GM23338 (cell line): ENCODE results near the gene ABHD17B. TPM values are rescaled to one million over a fixed set of nuclear protein-coding genes. Genes with fewer than 3 reads are reported as not detected.

Experiments used
- ATAC-seq: fragments of 200-7000 bp; cut with Tn5 transposase; 3 replicates; pipeline ENCODE4 v1.9.1; 2020
- DNase-seq: peaks from one replicate; pipeline ENCODE4 v3.0.0-alpha.2; 2015; ENCODE audit warnings: low spot score
- H2AFZ ChIP-seq: fragments of 200-600 bp; sonication (generic); 2 replicates; pipeline ENCODE4 v1.8.0; 2016; ENCODE audit warnings: antibody characterized with exemption, mild to moderate bottlenecking, moderate library complexity
- H3F3A ChIP-seq: fragments of 200-600 bp; sonication (generic); replicated peaks from 2 replicates; pipeline ENCODE4 v1.8.0; 2017; ENCODE audit warnings: antibody characterized with exemption, mixed run types, low read depth
- H3K27ac ChIP-seq: fragments of 200-600 bp; sonication (generic); 2 replicates; pipeline ENCODE4 v1.6.1; 2016; ENCODE audit warnings: low read depth
- H3K27me3 ChIP-seq: fragments of 200-600 bp; sonication (generic); 2 replicates; pipeline ENCODE4 v1.8.0; 2016; ENCODE audit warnings: mild to moderate bottlenecking, mixed run types, moderate library complexity; ENCODE audit not compliant: insufficient read depth
- H3K36me3 ChIP-seq: fragments of 200-600 bp; sonication (generic); 2 replicates; pipeline ENCODE4 v1.8.0; 2016; ENCODE audit warnings: mild to moderate bottlenecking; ENCODE audit not compliant: insufficient read depth
- H3K4me1 ChIP-seq: fragments of 200-600 bp; sonication (generic); 2 replicates; pipeline ENCODE4 v1.8.0; 2016; ENCODE audit warnings: mild to moderate bottlenecking, moderate library complexity; ENCODE audit not compliant: insufficient read depth
- H3K4me2 ChIP-seq: fragments of 200-600 bp; sonication (generic); 2 replicates; pipeline ENCODE4 v1.7.1; 2017; ENCODE audit warnings: mixed run types
- H3K4me3 ChIP-seq: fragments of 200-600 bp; sonication (generic); 2 replicates; pipeline ENCODE4 v1.6.1; 2016; ENCODE audit warnings: mixed run types
- H3K79me2 ChIP-seq: fragments of 200-600 bp; sonication (generic); replicated peaks from 2 replicates; pipeline ENCODE4 v1.8.0; 2017; ENCODE audit warnings: mild to moderate bottlenecking; ENCODE audit not compliant: insufficient read depth
- H3K9me2 ChIP-seq: fragments of 200-600 bp; sonication (generic); 2 replicates; pipeline ENCODE4 v1.8.0; 2017; ENCODE audit not compliant: insufficient read depth
- H4K20me1 ChIP-seq: fragments of 200-600 bp; sonication (generic); replicated peaks from 2 replicates; pipeline ENCODE4 v1.8.0; 2017; ENCODE audit warnings: mild to moderate bottlenecking; ENCODE audit not compliant: insufficient read depth
- H3K27ac Mint-ChIP-seq: 2 replicates; pipeline ENCODE4 v1.8.0; 2020; ENCODE audit warnings: inconsistent platforms, mild to moderate bottlenecking, moderate library complexity, mixed read lengths
- H3K27me3 Mint-ChIP-seq: 3 replicates; pipeline ENCODE4 v1.8.0; 2022; ENCODE audit warnings: low read depth, mild to moderate bottlenecking, moderate library complexity, mixed read lengths, inconsistent platforms; ENCODE audit not compliant: insufficient read depth, poor library complexity
- H3K36me3 Mint-ChIP-seq: 3 replicates; pipeline ENCODE4 v1.8.0; 2021; ENCODE audit warnings: low read depth, mild to moderate bottlenecking, inconsistent platforms, moderate library complexity, mixed read lengths
- H3K4me1 Mint-ChIP-seq: 3 replicates; pipeline ENCODE4 v1.8.0; 2020; ENCODE audit warnings: mild to moderate bottlenecking, inconsistent platforms, mixed read lengths
- H3K4me3 Mint-ChIP-seq: 3 replicates; pipeline ENCODE4 v1.8.0; 2021; ENCODE audit warnings: moderate library complexity, mild to moderate bottlenecking, inconsistent platforms, mixed read lengths
- H3K9me3 Mint-ChIP-seq: 3 replicates; pipeline ENCODE4 v1.8.0; 2020; ENCODE audit warnings: moderate library complexity, mild to moderate bottlenecking, inconsistent platforms, mixed read lengths
- EZH2 ChIP-seq: fragments of 200-600 bp; sonication (generic); IDR thresholded peaks from one replicate; pipeline ENCODE4 v1.8.0; 2017; ENCODE audit warnings: antibody characterized with exemption, mild to moderate bottlenecking, low read depth; ENCODE audit not compliant: unreplicated experiment
- EZH2phosphoT487 ChIP-seq: fragments of 200-600 bp; sonication (generic); IDR thresholded peaks from one replicate; pipeline ENCODE4 v1.8.1; 2018; ENCODE audit warnings: antibody characterized with exemption; ENCODE audit not compliant: unreplicated experiment
- JUNB ChIP-seq: IDR thresholded peaks from one replicate; pipeline ENCODE4 v1.6.1; 2016; ENCODE audit warnings: antibody characterized with exemption; ENCODE audit not compliant: unreplicated experiment
- NANOG ChIP-seq: IDR thresholded peaks from 2 replicates; pipeline ENCODE4 v1.6.1; 2016; ENCODE audit warnings: antibody characterized with exemption, borderline replicate concordance
- POLR2AphosphoS5 ChIP-seq: IDR thresholded peaks from 2 replicates; pipeline ENCODE4 v1.6.1; 2016; ENCODE audit warnings: antibody characterized with exemption, low read depth
- ZNF114 ChIP-seq: fragments of 250-450 bp; sonication (Bioruptor Pico); IDR thresholded peaks from 2 replicates; pipeline ENCODE4 v1.5.0; 2020; ENCODE audit warnings: mild to moderate bottlenecking, moderate library complexity
- polyA plus RNA-seq: library from polyadenylated mRNA; unstranded; fragments of >200 nt; fragmentation: Nextera tagmentation; extraction: Ambion mirVana; gene quantifications from 2 replicates; pipeline ENCODE4 v1.2.1, GENCODE V29; 2016
- total RNA-seq: library from RNA; depleted of rRNA; stranded (reverse); fragments of >200 nt; shearing (Covaris generic); gene quantifications from 2 replicates; pipeline ENCODE4 v1.2.3, GENCODE V29; 2014
- TF ChIP-seq, protein P1 (sequence below), 2 experiments: fragments of 200-600 bp in 1 of 2; sonication (generic) in 1 of 2; conservative IDR thresholded peaks; 2 replicates each; pipeline versions ENCODE4 v1.5.1 to v1.6.1; 2016 to 2017; ENCODE audit warnings: antibody characterized with exemption in 2 of 2, low read depth in 2 of 2, mild to moderate bottlenecking in 2 of 2, moderate library complexity in 1 of 2
- TF ChIP-seq, protein P2 (sequence below): IDR thresholded peaks from 2 replicates; pipeline ENCODE4 v1.6.1; 2016; ENCODE audit warnings: antibody characterized with exemption
- TF ChIP-seq, protein P3 (sequence below): fragments of 250-450 bp; sonication (Bioruptor Pico); IDR thresholded peaks from 2 replicates; pipeline ENCODE4 v1.5.0; 2020; ENCODE audit warnings: mild to moderate bottlenecking, moderate library complexity

Gene ABHD17B
- total and polyA plus RNA-seq, 2 experiments from 2014 or later: 32.2 to 112 TPM

DNA sequence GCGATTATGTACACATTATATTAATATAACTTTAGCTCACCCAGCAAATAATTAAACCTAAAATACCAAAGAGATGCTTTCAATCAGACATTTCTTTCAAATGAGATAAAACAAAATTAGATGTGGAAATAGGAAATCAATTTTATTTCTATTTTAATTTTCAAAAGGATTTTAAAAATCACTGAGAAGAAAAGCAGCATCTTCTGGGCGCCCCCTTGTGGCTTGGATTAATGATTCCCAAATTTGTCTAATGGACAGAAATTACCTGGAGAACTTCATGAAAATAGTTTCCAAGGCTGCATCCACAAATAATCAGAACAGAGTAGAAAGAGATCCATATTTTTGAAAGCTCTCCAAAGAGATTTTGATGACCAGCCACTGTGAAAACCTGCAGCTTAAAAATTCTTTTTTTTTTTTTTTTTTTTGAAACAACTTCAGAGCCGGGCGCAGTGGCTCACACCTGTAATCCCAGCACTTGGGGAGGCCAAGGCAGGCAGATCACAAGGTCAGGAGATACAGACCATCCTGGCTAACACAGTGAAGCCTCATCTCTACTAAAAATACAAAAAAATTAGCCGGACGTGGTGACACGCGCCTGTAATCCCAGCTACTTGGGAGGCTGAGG is 91.8 kb downstream of the ABHD17B start:
- no peaks in the 10 kb centered on the region for H3K79me2 ChIP-seq
- no peaks in the 10 kb centered on the region for H3K9me2 ChIP-seq
- Mint-ChIP-seq H3K36me3 (no peaks in the 10 kb centered on the region), H3K27ac (no peak overlapping the region), H3K9me3 (peaks cover 5% of the 10 kb centered on the region; the same call in 1 of the 3 replicates), H3K4me1 (peaks cover 26% of the 10 kb centered on the region), H3K4me3 (no peak overlapping the region), H3K27me3 (no peaks in the 10 kb centered on the region)
- TF ChIP-seq, protein P1, sequence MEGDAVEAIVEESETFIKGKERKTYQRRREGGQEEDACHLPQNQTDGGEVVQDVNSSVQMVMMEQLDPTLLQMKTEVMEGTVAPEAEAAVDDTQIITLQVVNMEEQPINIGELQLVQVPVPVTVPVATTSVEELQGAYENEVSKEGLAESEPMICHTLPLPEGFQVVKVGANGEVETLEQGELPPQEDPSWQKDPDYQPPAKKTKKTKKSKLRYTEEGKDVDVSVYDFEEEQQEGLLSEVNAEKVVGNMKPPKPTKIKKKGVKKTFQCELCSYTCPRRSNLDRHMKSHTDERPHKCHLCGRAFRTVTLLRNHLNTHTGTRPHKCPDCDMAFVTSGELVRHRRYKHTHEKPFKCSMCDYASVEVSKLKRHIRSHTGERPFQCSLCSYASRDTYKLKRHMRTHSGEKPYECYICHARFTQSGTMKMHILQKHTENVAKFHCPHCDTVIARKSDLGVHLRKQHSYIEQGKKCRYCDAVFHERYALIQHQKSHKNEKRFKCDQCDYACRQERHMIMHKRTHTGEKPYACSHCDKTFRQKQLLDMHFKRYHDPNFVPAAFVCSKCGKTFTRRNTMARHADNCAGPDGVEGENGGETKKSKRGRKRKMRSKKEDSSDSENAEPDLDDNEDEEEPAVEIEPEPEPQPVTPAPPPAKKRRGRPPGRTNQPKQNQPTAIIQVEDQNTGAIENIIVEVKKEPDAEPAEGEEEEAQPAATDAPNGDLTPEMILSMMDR (conservative IDR thresholded peaks at IDR 0.05; ENCODE audit: low read depth in 2 of 2): peak; percentile 61 to 98
- TF ChIP-seq JUNB: no peak
- H3K4me3 ChIP-seq: no peak overlapping the region
- H3K36me3 ChIP-seq: no peaks in the 10 kb centered on the region
- DNase-seq (peak; percentile 59), ATAC-seq (no peak)
- H3K27me3 ChIP-seq: no peaks in the 10 kb centered on the region
- no peak overlapping the region for H3K27ac ChIP-seq
- H3K4me1 ChIP-seq: peaks cover 23% of the 10 kb centered on the region
- no peaks in the 10 kb centered on the region for H3F3A ChIP-seq
- H3K4me2 ChIP-seq: no peak overlapping the region
- no peaks in the 10 kb centered on the region for H4K20me1 ChIP-seq
- H2AFZ ChIP-seq: no peak overlapping the region

DNA sequence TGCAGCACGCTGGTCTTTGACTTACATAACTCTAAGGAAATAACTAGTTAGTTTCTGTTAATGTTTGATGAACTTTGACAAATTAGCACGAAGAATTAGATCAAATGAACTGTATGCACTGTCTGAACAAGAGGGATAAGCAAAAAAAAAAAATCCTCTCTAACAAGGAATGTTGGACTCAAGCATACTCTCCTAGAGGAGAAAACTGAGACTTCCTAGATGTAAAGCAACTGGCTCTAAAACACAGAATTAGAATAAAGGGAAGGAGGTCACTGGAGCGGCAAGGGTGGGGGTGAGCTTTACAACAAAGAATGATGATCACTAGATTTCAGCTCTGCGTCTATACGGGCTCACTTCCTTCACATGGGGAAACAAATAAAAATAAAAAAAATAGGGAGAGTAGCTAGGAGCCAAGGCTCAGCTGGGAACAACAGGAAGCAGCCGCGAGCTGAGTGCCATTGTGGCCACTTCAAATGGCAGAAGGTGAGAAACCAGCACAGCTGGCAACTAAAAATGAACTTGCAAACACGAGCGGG is 94.0 kb downstream of the ABHD17B start:
- Histone ChIP-seq H4K20me1 (no peaks in the 10 kb centered on the region), H3K36me3 (no peaks in the 10 kb centered on the region), H3K9me2 (no peaks in the 10 kb centered on the region), H3K79me2 (no peaks in the 10 kb centered on the region), H3K4me3 (no peak overlapping the region), H3K27ac (no peak overlapping the region), H3K4me2 (no peak overlapping the region), H3F3A (no peaks in the 10 kb centered on the region), H3K27me3 (no peaks in the 10 kb centered on the region), H2AFZ (peak overlapping the region; percentile 44), H3K4me1 (peaks cover 9% of the 10 kb centered on the region; the same call in 1 of the 2 replicates)
- H3K27ac Mint-ChIP-seq: no peak overlapping the region
- peak; percentile 38; the same call in 2 of the 3 replicates for ATAC-seq
- no peak for DNase-seq
- no peaks in the 10 kb centered on the region for H3K9me3 Mint-ChIP-seq
- no peaks in the 10 kb centered on the region for H3K27me3 Mint-ChIP-seq
- no peak overlapping the region for H3K4me3 Mint-ChIP-seq
- peaks cover 16% of the 10 kb centered on the region for H3K4me1 Mint-ChIP-seq
- no peaks in the 10 kb centered on the region for H3K36me3 Mint-ChIP-seq
- TF ChIP-seq EZH2phosphoT487 (no peak), POLR2AphosphoS5 (no peak), NANOG (no peak), ZNF114 (CRISPR knock-in tag) (no peak), JUNB (no peak), EZH2 (no peak)
- TF ChIP-seq, protein P2, sequence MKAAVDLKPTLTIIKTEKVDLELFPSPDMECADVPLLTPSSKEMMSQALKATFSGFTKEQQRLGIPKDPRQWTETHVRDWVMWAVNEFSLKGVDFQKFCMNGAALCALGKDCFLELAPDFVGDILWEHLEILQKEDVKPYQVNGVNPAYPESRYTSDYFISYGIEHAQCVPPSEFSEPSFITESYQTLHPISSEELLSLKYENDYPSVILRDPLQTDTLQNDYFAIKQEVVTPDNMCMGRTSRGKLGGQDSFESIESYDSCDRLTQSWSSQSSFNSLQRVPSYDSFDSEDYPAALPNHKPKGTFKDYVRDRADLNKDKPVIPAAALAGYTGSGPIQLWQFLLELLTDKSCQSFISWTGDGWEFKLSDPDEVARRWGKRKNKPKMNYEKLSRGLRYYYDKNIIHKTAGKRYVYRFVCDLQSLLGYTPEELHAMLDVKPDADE: no peak
- TF ChIP-seq, protein P3, sequence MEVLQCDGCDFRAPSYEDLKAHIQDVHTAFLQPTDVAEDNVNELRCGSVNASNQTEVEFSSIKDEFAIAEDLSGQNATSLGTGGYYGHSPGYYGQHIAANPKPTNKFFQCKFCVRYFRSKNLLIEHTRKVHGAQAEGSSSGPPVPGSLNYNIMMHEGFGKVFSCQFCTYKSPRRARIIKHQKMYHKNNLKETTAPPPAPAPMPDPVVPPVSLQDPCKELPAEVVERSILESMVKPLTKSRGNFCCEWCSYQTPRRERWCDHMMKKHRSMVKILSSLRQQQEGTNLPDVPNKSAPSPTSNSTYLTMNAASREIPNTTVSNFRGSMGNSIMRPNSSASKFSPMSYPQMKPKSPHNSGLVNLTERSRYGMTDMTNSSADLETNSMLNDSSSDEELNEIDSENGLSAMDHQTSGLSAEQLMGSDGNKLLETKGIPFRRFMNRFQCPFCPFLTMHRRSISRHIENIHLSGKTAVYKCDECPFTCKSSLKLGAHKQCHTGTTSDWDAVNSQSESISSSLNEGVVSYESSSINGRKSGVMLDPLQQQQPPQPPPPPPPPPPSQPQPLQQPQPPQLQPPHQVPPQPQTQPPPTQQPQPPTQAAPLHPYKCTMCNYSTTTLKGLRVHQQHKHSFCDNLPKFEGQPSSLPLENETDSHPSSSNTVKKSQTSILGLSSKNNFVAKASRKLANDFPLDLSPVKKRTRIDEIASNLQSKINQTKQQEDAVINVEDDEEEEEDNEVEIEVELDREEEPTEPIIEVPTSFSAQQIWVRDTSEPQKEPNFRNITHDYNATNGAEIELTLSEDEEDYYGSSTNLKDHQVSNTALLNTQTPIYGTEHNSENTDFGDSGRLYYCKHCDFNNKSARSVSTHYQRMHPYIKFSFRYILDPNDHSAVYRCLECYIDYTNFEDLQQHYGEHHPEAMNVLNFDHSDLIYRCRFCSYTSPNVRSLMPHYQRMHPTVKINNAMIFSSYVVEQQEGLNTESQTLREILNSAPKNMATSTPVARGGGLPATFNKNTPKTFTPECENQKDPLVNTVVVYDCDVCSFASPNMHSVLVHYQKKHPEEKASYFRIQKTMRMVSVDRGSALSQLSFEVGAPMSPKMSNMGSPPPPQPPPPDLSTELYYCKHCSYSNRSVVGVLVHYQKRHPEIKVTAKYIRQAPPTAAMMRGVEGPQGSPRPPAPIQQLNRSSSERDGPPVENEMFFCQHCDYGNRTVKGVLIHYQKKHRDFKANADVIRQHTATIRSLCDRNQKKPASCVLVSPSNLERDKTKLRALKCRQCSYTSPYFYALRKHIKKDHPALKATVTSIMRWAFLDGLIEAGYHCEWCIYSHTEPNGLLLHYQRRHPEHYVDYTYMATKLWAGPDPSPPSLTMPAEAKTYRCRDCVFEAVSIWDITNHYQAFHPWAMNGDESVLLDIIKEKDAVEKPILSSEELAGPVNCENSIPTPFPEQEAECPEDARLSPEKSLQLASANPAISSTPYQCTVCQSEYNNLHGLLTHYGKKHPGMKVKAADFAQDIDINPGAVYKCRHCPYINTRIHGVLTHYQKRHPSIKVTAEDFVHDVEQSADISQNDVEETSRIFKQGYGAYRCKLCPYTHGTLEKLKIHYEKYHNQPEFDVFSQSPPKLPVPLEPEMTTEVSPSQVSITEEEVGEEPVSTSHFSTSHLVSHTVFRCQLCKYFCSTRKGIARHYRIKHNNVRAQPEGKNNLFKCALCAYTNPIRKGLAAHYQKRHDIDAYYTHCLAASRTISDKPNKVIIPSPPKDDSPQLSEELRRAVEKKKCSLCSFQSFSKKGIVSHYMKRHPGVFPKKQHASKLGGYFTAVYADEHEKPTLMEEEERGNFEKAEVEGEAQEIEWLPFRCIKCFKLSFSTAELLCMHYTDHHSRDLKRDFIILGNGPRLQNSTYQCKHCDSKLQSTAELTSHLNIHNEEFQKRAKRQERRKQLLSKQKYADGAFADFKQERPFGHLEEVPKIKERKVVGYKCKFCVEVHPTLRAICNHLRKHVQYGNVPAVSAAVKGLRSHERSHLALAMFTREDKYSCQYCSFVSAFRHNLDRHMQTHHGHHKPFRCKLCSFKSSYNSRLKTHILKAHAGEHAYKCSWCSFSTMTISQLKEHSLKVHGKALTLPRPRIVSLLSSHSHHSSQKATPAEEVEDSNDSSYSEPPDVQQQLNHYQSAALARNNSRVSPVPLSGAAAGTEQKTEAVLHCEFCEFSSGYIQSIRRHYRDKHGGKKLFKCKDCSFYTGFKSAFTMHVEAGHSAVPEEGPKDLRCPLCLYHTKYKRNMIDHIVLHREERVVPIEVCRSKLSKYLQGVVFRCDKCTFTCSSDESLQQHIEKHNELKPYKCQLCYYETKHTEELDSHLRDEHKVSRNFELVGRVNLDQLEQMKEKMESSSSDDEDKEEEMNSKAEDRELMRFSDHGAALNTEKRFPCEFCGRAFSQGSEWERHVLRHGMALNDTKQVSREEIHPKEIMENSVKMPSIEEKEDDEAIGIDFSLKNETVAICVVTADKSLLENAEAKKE (CRISPR knock-in tag): no peak
- TF ChIP-seq, protein P1 (conservative IDR thresholded peaks at IDR 0.05; ENCODE audit: low read depth in 2 of 2): no peak
